Esophagus (tissue), 2 donors: ENCODE results near the gene PLEKHA7. TPM values are rescaled to one million over a fixed set of nuclear protein-coding genes. Genes with fewer than 3 reads are reported as not detected.

ENCODE experiments used
- H3K27ac ChIP-seq, 2 donors: one replicate each; pipeline ENCODE4 v1.5.1; 2013; ENCODE audit warnings: low read depth in 2 of 2, mild to moderate bottlenecking in 2 of 2, inconsistent platforms in 1 of 2, low read length in 1 of 2, moderate library complexity in 1 of 2
- H3K27me3 ChIP-seq, 2 donors: one replicate each; pipeline ENCODE4 v1.6.1; 2013; ENCODE audit warnings: low read length in 2 of 2, control low read depth in 1 of 2, mild to moderate bottlenecking in 1 of 2; ENCODE audit not compliant: insufficient read depth in 2 of 2, control insufficient read depth in 1 of 2
- H3K36me3 ChIP-seq, 2 donors: one replicate each; pipeline ENCODE4 v1.6.1; 2013; ENCODE audit warnings: low read length in 1 of 2; ENCODE audit not compliant: control insufficient read depth in 2 of 2, insufficient read depth in 2 of 2
- H3K4me1 ChIP-seq, 2 donors: one replicate each; pipeline ENCODE4 v1.6.1; 2013; ENCODE audit warnings: low read length in 1 of 2; ENCODE audit not compliant: control insufficient read depth in 2 of 2, insufficient read depth in 2 of 2
- H3K4me3 ChIP-seq, 2 donors: one replicate each; pipeline ENCODE4 v1.5.1; 2013; ENCODE audit warnings: low read length in 2 of 2, mild to moderate bottlenecking in 2 of 2, low read depth in 1 of 2, moderate library complexity in 1 of 2
- H3K9me3 ChIP-seq, 2 donors: one replicate each; pipeline ENCODE4 v1.6.1; 2013; ENCODE audit warnings: mild to moderate bottlenecking in 2 of 2, low read depth in 1 of 2, low read length in 1 of 2, moderate library complexity in 1 of 2; ENCODE audit not compliant: control insufficient read depth in 2 of 2, insufficient read depth in 1 of 2
- WGBS, 2 donors: extraction: QIAGEN DNeasy Blood & Tissue Kit; methylation state at CpG; one replicate each; pipeline ENCODE4 v1.1.7; 2013; 5-methylcytosine and 5-hydroxymethylcytosine counted together
- polyA plus RNA-seq, 2 donors: library from polyadenylated mRNA; stranded (reverse); fragments of 200-250 nt; gene quantifications; one replicate each; pipeline ENCODE4 v1.2.3, GENCODE V29; 2013
- donor health status: healthy with polysubstance abuse.
- donor health status: Bipolar disorder and iron deficiency.

Gene PLEKHA7
- polyA plus RNA-seq, 2 donors, result 41.4 to 46.0 TPM

GRCh38 chr11:16832193-16832539, 182.0 kb downstream of the PLEKHA7 start:
- Histone ChIP-seq H3K27me3 (no peaks in the 10 kb centered on the region), H3K27ac (no peak overlapping the region), H3K4me1 (no peaks in the 10 kb centered on the region), H3K36me3 (peaks cover 0 to 2% of the 10 kb centered on the region in 2 donors), H3K9me3 (no peaks in the 10 kb centered on the region), H3K4me3 (no peak overlapping the region)
- WGBS, 2 donors, result 94 to 96% methylated on average over 1 of the region's 1 CpG

- Histone ChIP-seq H3K27me3 (no peaks in the 10 kb centered on the region), H3K36me3 (peaks cover 0 to 2% of the 10 kb centered on the region in 2 donors), H3K27ac (no peak overlapping the region), H3K4me1 (no peaks in the 10 kb centered on the region), H3K4me3 (no peak overlapping the region), H3K9me3 (no peaks in the 10 kb centered on the region)
- 82 to 87% methylated on average over 10 of the region's 10 CpGs for WGBS, 2 donors
Measured at GRCh38 chr11:16831316-16832192, 182.7 kb downstream of the PLEKHA7 start.

- peaks cover 0 to 5% of the 10 kb centered on the region in 2 donors for H3K36me3 ChIP-seq
- H3K27ac ChIP-seq, result no peak overlapping the region
- WGBS, 2 donors, result 40 to 63% methylated on average over 2 of the region's 2 CpGs
Measured at GRCh38 chr11:16827139-16827538, 187.1 kb downstream of the PLEKHA7 start.

GRCh38 chr11:16825968-16826367, 188.2 kb downstream of the PLEKHA7 start:
- peaks cover 0 to 5% of the 10 kb centered on the region in 2 donors for H3K36me3 ChIP-seq
- H3K4me1 ChIP-seq, result no peaks in the 10 kb centered on the region
- no peak overlapping the region for H3K27ac ChIP-seq
- no peaks in the 10 kb centered on the region for H3K9me3 ChIP-seq
- no peaks in the 10 kb centered on the region for H3K27me3 ChIP-seq
- H3K4me3 ChIP-seq, result no peak overlapping the region
- 63 to 70% methylated on average over 9 of the region's 9 CpGs for WGBS, 2 donors

More at GRCh38 chr11:16827139-16827538, 187.1 kb downstream of the PLEKHA7 start:
- H3K9me3 ChIP-seq, result no peaks in the 10 kb centered on the region
- H3K4me3 ChIP-seq, result no peak overlapping the region
- H3K4me1 ChIP-seq, result no peaks in the 10 kb centered on the region
- no peaks in the 10 kb centered on the region for H3K27me3 ChIP-seq

DNA sequence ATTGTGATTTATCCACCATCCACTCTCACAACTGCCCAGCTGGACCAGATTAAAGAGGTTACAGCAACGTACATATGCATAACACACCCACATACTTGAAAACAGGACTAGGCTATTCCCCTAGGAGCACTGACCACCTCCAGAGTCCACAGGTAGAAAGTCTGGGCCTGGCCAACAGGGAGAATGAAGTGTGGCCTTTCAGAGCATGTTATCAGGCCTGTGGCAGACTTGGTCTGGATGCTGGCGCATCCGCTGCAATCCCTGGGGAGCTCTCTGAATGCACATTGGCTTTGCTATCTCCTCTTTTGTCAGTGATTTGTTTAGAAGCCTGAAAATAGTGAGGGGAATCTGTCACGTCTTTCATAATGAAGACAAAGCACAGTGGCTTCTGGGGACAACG, 189.1 kb downstream of the PLEKHA7 start:
- WGBS, 2 donors, result 77 to 81% methylated on average over 5 of the region's 5 CpGs
- H3K9me3 ChIP-seq, result no peaks in the 10 kb centered on the region
- peaks cover 0 to 3% of the 10 kb centered on the region in 2 donors for H3K4me1 ChIP-seq
- no peaks in the 10 kb centered on the region for H3K27me3 ChIP-seq
- H3K27ac ChIP-seq, result no peak overlapping the region
- peaks cover 0 to 5% of the 10 kb centered on the region in 2 donors for H3K36me3 ChIP-seq
- no peak overlapping the region for H3K4me3 ChIP-seq

DNA sequence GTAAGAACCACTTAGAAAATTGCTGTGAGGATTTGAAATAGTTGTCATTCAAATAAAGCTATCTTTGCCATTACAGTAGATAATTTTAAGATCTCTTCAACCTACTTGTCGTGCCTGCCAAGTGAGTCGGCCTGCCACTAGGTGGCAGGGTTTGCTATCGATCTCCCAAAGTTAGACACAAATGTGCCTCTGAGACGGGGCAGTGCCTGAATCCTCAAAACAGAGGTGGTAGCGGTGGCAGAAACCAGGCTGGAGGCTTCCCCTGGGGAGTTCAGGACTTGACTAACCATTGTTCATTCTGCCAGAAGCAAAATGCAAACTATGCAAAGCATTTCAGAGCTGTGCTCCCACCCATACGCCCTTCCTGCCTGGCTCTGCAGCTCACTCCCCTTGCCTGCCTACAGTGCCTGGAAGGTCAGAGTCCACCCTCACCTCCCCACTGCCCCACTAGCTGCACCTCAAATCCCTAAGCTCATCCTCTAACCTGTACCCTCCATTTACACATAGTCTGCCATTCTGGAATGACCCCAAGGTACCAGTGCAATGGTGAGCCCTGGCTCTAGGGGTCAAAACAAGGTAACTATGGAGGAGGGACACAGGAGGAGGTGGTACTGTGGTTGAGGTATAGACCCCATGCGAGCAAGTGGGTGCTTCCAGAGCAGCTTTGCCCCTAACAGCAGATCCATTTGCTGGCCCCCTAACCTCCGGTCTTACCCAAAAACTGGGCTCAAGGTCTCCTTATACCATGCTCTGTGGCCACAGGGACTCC, 193.7 kb downstream of the PLEKHA7 start:
- peaks cover 0 to 14% of the 10 kb centered on the region in 2 donors for H3K36me3 ChIP-seq
- no peak overlapping the region for H3K27ac ChIP-seq
- no peaks in the 10 kb centered on the region for H3K27me3 ChIP-seq
- WGBS, 2 donors, result 29 to 31% methylated on average over 8 of the region's 8 CpGs
- no peak overlapping the region for H3K4me3 ChIP-seq
- no peaks in the 10 kb centered on the region for H3K9me3 ChIP-seq
- H3K4me1 ChIP-seq, result peaks cover 0 to 3% of the 10 kb centered on the region in 2 donors

- Histone ChIP-seq H3K4me1 (peaks cover 0 to 3% of the 10 kb centered on the region in 2 donors), H3K4me3 (no peak overlapping the region), H3K27ac (no peak overlapping the region), H3K27me3 (no peaks in the 10 kb centered on the region), H3K36me3 (peaks cover 8 to 28% of the 10 kb centered on the region in 2 donors), H3K9me3 (no peaks in the 10 kb centered on the region)
- WGBS, 2 donors, result 68 to 75% methylated on average over 4 of the region's 4 CpGs
Measured at GRCh38 chr11:16818284-16818683, 195.9 kb downstream of the PLEKHA7 start.

DNA sequence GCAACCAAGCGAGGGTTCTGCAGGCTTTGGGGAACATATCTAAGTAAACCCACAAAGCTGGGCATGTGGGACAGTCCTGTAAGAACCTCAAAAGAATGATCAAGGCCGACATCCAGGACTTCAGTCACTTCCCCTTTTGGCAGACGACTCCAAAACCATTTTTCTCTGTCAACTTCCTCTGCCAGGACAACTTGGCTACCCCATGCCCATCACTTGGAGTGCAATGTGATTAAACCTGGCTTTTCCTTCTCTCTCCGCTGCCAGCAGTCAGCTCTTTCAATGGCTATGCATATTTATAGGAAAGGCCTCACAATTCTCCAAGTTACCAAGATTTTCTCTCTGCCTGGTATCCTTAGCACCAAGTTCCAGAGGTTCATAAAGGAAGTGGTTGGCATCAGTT, 196.9 kb downstream of the PLEKHA7 start:
- H3K36me3 ChIP-seq, result peaks cover 12 to 32% of the 10 kb centered on the region in 2 donors
- no peak overlapping the region for H3K4me3 ChIP-seq
- no peak overlapping the region for H3K27ac ChIP-seq
- WGBS, 2 donors, result 46 to 56% methylated on average over 4 of the region's 4 CpGs
- peaks cover 0 to 3% of the 10 kb centered on the region in 2 donors for H3K4me1 ChIP-seq
- H3K27me3 ChIP-seq, result no peaks in the 10 kb centered on the region
- H3K9me3 ChIP-seq, result no peaks in the 10 kb centered on the region

GRCh38 chr11:16816358-16817270, 197.6 kb downstream of the PLEKHA7 start:
- no peaks in the 10 kb centered on the region for H3K9me3 ChIP-seq
- H3K4me3 ChIP-seq, result no peak overlapping the region
- H3K36me3 ChIP-seq, result peaks cover 14 to 34% of the 10 kb centered on the region in 2 donors
- peaks cover 2 to 3% of the 10 kb centered on the region in 2 donors for H3K4me1 ChIP-seq
- 95% methylated on average over 32 of the region's 32 CpGs for WGBS, 2 donors
- H3K27ac ChIP-seq, result no peak overlapping the region
- H3K27me3 ChIP-seq, result no peaks in the 10 kb centered on the region
